Embryonic facial prominence (tissue), 1 donor: ENCODE results near the gene TTC7B.

Source experiments
- DNase-seq: peaks from one replicate; pipeline ENCODE4 v3.0.0-alpha.2; 2016; ENCODE audit errors: extremely low spot score

TTC7B gene

DNA sequence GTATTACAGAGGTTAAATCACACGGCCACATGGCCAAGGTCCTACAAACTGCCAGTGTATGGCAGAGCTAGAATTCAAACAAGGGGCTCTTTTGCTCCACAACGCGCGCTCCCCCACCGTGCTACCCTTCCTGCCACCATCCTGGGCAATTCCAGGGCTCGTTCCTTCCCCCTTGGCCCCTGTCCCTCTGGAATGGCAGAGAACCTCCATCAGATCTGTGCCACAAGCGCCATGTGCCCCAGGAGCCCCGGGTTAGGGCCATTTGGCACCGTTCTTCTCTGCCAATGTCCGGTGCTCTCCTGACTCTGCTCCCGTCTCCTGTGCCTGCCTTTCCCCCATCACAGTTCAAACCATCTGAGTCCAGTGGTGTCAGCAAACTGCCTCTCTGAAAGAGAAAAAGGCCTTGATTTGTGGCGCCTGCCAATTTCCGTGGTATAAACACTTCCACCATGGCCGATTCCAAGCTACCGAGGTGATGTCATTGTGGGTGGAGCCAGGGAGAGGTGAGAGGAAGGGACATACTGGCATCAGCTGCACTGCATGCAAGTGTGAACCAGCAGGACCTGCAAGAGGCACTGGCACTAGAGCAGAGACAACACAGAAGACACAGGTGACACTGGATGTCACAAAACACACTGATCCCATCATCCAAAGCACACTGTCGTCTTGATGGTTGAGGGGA is 256.3 kb downstream of the TTC7B start:
- DNase-seq = no peak

DNA sequence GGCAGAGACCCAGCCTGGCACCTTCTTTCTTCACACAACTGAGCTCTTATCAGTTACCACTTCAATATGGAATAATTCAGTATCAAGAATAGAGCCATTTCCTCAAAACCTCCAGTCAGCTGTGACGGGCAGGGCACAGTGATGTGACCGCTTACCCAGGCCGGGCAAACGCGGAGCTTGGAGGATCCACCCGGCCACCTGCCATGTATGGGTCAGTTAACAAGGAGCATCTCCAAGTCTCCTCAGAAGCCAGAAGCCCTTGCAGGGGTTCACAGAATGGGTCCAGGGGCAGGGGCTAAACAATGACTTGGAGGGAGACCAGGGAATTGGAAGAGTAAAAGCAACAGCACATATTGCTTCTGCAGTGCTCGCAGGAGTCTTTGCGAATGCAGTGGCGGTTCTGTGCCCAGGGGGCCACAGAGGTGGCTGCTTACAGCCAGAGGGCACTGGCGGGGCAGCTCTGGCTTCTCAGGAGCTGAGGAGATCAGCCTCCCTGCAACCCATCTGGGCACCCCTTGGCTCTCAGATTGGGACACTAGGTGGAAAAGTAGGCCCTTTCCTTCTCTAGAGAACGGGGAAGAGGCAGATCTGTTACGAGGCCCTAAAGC is 257.1 kb downstream of the TTC7B start:
- DNase-seq = no peak

DNA sequence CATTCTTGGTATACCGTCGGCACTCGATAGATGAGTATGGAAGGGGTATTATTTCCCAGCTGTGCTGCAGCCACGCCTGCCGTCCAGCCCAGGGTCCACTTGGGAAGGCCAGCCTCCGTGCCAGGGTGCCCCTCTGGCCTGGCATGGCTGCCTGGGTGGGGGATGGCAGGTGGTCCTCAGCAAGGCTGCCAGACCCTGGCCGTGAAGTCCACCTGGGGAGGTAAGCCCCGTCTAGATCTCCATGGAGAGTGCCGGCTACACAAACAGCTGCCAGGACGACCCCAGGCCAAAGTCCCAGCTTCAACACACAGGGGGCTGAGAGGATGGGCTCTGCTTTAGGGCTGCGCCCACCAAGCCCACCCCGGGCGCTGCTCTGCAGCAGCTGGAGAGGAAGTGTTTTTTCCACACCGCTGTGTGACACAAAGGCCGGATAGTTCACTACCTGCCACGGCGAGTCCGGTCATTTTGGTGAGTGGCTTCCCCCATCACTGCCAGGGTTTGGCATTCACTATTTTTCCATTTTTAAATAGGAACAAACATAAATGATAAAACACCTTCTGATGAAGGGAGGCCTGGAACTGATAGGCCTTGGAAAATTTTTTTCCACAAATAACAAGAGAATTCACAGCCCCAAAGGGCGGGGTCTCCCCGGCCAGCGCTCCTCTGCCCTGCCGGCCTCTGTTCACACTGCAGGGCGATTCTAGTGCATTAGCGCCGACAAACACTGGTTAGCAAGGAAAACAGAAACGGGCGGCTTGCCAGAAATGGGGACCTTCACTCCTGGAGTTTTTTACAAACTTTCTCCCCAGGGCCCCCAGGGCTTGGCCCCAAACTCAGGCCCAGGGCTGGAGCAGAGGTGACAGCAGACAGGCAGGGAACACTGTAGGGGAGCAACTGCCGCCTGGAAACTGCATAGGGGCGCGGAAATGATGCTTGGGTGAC is 257.9 kb downstream of the TTC7B start:
- DNase-seq = no peak

DNA sequence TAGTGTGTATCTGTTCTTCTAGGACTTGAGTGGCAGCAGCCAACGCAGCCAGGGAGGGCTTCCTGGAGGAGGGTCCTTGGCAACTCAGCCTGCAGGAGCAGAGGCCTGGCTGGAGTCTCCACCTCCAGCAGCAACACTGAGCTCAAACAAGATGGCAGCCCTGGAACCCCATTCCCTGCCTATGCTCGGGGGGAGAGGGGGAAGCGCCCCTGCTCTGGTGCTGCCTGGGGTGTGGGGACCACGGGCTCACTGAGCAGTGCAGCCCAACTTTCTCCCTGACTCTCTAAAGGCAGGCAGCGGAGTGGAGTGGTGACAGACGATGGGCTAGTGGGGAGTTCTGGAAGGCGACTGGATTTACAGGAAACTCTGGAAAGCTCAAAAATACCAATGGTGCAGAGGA is 258.7 kb downstream of the TTC7B start:
- no peak for DNase-seq

DNA sequence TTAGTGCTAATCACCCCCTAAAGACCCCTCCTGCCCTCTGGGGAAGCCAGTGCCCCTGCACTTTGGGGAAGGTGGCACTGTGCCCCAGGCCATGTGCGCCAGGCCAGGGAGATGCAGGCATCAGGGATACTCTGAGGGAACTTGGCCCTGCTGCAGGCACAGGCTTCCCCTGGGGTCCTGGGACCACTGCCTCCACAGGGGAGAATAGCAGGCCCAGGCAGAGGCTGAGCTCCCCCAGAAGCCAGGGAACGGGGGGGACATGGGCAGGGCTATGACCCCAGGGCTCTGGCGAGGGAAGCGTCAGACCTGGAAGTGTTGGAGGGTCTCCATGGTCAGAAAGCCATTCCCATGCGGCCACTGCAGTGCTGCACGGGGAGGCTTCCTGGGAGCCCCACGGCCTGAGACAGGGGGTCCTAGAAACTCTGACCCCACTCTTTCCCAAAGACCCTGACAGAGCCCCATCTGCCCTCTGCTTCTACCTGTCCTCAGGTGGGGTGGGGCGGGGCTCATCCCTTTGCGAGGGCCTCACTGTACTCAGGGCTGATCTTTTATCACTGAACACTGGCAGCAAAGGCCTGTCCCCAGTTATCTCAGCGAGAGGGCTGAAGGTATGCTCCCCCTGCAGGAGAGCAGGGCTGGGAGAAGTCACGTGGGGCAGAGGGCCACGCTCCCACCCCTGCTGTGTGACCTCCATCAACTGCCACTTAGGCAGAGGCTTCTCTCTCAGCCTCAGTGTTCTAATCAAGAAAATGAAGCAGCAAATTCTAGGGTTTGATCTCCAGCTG is 259.4 kb downstream of the TTC7B start:
- DNase-seq = no peak

DNA sequence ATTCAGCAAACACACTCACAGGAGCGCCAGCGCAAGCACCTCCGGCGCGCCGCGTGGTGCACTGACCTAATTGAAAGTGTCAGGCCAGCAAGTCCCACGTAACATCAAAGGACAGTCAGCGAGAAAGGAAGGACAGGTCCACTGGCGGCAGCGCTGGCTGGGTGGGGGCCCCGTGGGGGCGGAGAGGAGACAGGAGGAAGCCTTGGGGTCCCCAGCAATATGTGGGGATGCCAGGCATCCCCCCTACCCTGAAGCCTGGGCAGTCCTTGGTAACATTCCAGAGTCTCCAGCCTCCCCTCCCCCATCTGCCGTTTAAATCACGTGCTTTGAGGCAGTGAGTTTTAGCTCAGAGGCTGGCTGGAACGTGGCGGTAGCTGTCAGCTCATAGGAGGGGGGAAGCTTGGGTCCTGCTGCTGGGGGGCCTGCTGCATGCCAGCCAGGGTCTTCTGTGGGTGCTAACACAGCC is 260.2 kb downstream of the TTC7B start:
- no peak for DNase-seq

DNA sequence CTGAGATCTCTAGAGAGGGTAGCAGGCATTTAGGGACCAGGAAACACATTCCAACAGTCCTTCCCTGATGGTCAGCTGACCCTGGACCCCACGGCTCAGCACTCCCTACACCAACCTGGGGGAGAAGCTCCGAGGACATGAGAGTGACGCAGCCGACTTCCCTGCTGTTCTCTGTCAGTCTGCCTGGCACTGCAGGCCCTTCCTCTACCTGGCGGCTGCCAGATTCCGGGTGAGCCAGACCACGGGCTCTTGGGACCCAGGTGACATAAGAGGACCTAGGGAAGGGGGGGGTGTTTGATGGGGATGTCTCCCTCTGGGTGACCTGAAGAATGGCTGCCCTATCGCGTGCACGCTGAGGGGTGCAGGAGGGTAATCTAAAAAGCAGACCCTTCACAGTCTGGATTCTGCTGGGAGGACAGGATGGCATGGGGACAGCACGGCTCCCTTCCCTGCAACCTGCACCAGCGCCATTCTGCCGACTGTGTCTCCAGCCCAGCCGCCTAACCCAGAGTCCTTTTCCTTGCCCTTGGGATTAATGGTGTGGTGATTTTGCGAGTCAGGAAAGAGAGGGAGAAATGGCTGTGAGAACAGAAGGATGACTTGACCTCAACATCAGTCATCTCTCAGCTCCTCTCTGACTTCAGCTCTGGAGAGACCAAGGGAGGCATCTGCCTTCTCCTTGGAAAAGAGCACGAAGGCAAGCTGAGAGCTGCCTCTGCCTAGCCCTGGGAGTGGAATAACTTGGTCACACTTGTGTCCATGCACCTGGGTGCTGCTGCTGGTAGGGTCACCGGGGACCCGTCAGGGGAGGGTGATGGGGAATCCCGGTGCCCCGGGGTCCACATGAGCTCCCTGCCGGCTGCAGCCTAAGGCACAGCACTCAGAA is 260.9 kb downstream of the TTC7B start:
- no peak for DNase-seq

DNA sequence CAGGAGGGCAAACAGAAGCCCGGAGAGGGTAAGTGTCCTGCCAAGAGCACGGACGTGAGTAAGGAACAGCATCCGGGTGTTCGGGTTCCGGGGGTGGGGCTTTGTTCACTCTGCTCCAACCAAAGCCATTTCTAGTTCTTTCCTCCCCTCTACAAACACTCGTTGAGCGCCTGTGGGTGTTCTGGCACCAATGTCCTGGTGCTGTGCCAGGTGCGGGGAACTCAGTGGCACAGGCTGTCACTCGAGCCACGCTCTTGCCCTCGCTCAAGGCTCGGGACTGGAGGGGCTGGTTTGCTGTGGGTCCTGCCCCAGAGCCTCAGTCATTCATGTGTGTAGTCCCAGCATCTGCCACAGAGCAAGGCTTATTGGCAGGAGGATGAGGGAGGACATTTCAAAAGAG is 261.9 kb downstream of the TTC7B start:
- DNase-seq = no peak

DNA sequence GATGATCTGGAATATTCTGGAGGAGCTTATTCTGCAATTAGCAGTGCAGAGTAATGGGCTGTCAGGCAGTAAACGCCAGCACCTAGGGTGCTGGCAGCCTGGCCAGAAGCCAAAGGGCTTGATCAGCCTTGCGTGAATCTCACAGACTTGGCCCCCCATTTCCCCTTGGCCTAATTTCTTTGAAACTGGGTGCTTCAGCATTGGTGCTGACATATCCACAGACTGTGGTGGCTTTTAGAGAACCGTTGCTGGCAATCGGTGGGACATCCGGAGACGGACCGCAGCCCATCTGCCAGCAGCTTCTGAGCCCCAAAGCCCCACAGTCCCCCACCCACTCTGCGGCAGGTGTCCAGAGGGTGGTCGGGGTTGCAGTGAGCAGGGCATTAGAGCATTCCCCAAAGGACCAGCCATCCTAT is 262.3 kb downstream of the TTC7B start:
- DNase-seq = no peak

DNA sequence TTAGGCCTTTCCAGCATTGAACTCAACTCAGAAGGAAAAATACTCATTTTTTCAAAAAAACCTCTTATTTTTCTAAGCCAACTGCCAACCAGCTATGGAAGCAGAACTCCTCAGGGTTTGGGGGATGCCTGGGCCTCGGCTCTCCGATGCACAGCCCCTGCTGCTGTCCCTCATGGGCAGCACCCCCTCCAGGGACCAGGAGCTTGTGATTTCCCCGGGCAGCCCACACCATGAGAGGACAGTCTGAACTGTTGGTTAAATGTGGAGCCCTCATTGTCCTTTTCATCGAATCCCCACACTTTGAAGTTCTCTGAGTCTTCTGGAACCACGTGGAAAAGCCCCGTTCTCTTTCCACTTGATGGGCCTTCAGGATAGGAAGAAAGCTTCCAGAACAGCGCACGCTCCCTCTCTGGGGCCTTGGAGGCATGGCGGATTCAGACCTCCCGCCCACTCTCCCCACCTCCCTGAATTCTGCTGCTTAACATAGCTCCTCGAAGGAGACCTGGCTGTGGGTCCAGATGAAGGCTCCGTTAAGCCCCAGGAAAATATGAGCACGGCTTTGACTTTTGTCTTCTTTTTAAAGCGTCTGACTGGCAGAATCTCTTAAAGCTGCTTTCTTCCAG is 262.8 kb downstream of the TTC7B start:
- DNase-seq = no peak

DNA sequence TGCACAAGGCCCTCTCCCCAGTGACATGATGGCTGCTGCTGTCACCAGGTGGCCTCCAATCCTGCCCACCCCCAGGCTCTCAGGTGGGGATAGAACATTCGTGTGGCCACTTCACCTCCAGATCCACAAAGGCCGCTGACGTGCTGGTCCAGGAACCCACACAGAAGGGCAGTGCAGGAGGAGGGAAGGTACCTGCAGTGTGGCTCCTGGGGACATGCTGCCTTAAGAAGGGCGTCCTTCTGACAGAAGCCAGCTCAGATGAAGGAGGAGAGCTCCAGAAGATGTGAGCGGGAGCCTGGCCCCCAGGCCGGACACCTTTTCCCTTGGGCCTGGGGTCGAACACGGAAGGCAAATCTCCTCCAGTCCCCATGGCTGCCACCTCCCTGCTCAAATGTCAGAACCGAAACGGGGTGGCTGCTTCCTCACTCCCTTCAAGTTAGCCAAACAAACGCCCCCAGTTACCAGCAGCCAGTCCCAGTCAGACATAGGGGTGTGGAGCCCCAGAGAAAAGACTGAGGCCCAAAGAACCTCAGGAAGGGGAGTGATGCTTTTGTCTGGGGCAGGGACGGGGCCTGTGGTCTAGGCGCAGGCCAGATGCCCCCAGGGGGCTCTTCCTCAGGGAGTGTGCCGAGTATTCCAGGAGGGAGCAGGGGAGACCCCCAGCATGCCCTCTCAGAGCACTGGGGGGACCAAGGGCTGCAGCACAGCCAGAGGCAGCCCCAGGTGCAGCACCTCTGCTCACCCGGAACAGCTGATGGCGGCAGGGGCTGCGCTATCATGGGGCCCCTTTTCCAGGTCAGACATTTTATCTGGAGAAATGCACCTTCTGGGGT is 263.5 kb downstream of the TTC7B start:
- DNase-seq = no peak

DNA sequence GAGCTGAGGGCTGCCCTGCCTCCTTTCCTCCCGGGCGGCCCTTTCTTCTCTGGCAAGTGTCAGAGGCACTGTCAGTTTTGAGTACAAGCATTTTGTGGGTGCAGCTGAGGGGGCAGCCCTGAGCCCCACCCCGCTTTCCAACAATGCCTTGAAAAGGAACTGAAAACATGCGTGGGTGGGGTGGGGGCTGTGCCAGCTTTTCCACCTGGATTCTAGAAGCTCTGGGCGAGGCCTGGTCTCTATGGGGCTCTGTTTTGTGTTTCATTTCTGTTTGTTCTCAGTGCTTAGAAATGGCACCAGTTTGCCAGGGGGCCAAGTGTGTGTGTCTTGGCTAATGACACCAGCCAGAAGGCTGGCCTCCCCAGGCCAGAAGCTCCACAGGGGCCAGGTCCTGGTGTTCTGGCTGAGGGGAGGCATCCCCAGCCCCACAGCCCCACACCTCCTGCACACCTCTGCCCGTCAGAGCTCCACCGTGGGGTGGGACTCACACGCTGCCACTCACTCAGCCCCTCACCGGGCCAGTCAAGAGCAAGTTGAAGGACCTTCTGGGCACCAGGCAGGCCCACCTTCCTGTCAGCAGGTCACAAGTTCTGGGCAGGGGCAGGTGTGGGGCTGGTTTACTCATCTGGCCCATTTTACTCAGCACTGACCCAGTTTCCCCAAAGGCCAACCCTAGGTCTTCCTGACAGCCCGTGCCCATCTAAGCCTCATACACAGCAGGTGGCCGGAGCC is 264.3 kb downstream of the TTC7B start:
- DNase-seq = no peak

DNA sequence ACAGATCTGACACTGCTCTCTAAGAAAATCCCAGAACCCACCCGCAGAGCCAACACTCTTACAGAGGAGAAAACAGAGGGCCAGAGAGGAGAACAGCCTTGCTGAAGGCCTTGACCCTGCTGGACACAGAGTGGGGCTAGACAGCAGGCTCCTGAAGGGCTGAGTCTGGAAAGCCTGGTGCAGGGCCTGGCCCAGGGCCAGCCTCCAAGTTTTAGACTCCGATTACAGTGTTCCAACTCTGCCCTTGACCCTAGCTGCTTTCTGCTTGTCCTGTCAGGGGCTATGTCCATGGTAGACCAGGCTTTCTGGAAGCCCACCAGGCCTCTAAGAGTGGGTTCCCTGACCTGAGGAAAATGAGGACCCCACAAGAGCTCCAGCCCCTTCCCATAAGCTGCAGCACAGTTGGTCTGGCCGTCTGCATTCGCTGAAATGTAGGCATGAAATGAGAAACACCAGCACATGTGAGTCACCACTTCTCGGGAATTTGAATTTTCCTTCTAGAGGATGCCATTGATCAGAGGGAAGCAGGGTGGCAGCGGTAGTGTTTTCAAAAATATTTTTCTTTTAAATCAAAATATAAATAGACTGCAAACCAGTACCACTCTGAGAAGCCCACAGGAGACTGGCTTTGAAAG is 265.0 kb downstream of the TTC7B start:
- DNase-seq = no peak

DNA sequence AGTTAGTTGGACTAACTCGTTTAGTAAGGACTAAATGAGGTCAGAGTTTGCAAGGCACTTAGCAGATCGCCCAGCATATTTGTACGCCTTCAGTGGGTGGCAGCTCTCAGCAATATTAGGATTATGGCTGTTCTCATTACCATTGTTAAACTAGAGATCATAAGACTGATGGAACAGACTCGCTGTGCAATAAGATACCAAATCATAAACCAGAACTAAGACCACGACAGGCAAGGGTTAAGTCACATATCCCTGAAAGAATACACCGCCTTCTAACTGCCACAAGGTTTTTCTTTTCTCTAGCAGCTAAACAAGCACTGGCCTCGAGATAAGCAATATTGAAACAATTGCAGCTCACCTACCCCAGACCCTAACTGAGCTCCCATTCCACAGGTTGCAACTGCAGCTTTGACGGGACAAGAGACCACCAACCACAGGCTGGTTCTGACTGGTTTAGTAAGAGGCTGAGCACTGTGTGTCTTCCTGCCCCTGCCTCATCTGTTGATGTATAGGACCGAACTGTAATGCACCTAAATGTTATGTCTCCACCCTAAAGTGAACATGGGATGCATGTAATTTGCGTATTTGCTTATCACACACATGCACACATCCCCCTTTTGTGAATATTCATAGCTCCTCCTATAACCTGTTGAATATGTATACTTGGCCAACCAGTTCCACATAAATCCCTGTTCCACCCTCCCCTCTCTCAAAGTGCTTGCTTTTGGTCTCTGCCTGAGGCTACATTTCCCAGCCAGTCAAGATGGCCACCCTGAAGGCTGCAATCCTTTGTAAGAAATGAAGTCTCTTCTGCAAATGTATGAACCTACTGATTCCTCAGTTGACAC is 266.2 kb downstream of the TTC7B start:
- no peak for DNase-seq

DNA sequence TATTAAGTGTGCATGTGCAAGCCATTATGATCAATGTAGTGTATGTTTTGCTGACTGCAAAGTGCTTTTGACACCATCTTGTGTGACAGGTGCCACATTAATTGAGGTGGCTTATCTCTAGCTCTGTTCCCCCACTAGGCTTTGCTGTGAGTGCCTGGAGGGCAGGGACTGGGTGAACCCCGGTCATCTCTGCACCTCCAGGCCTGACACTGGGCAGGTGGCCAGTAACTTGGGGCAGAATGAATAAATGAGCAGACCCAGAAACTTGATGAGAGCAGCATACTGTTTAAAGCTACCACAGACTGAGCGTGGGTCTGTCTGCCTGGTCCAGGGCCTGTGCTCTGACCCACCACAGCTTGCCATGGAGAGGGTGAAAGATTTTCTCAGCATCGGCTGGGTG is 267.8 kb downstream of the TTC7B start:
- DNase-seq = no peak

DNA sequence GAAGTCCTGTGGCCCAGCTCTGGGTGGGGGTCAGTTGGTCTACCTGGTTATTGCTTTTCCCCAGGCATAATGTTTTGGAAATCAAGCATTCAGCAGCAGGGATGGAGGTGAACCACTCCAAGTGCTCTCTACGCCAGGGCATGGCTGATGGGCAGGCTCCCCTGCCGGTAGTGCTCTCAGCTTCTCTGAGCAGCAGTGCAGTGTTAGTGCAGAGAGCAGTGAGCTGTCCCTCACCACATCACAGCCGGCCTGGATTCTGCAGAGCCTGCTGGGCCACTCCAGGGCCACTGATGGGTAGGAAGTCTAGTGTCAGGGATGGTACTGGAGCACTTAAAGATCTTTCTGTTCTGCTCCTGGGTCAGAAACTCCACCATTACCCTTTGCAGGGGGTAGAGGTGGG is 268.3 kb downstream of the TTC7B start:
- no peak for DNase-seq

DNA sequence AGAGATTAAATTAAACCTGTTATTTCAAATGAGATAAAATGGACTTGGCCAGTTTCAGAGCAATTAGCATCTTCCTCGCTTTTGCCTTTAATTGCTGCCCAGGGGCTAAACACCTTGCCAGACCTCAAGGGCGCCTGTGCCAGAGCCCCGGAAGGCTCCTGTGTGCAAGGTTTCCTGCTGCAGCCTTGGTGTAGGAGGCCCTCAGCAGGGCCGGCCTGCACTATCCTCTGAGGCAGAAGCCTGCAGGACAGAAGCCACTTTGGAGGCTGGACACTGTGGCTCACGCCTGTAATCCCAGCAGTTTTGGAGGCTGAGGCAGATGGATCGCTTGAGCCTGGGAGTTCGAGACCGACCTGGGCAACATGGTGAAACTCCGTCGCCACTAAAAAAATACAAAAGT is 269.0 kb downstream of the TTC7B start:
- DNase-seq = no peak
